GM10248 (cell line): ENCODE measurements around the gene CLASP1.
"Not testable (repeated sequence)": the region's sequence is repeated elsewhere in the genome, so short reads cannot be mapped to it uniquely, and the experiment has no call there.

ENCODE experiments used
- CTCF ChIA-PET: fragments of 300-600 bp; sonication (Branson Sonifier 250); formaldehyde crosslinking; extraction: SDS; loops from one replicate; lab custom pipeline; 2021; ENCODE audit warnings: antibody characterized with exemption; lab: Yijun Ruan, JAX
- POLR2A ChIA-PET: fragments of 350-650 bp; sonication (Branson Sonifier 250); formaldehyde crosslinking; extraction: SDS; loops from one replicate; lab custom pipeline; 2020; ENCODE audit warnings: antibody characterized with exemption; lab: Yijun Ruan, JAX
- DNase-seq: peaks from one replicate; pipeline ENCODE4 v3.0.0; 2012; ENCODE audit errors: extremely low spot score
- CTCF ChIP-seq: IDR thresholded peaks from 2 replicates; pipeline ENCODE4 v1.5.1; 2012; ENCODE audit warnings: mild to moderate bottlenecking, low read depth; ENCODE audit errors: extremely low read depth, missing control alignments, control extremely low read depth

The CLASP1 gene

GRCh38 chr2:121450301-121450700 is 199.0 kb downstream of the CLASP1 start:
- no peak for DNase-seq
- CTCF ChIA-PET: interaction anchor here (1.1 to 1.5 kb wide), 5 partner anchors 9 to 94 kb away, joined by 3 to 6 read pairs (median 3); no protein-coding TSS in a partner anchor
- POLR2A ChIA-PET: no interaction called here
- no peak for TF ChIP-seq CTCF

- no peak for DNase-seq
- ChIA-PET CTCF (interaction anchor here (1.9 kb wide), 1 partner anchor 15 kb away, joined by 9 read pairs; no protein-coding TSS in a partner anchor), POLR2A (no interaction called here)
- no peak for TF ChIP-seq CTCF
These were observed 202.5 kb downstream of the CLASP1 start for GRCh38 chr2:121446647-121447241.

DNA sequence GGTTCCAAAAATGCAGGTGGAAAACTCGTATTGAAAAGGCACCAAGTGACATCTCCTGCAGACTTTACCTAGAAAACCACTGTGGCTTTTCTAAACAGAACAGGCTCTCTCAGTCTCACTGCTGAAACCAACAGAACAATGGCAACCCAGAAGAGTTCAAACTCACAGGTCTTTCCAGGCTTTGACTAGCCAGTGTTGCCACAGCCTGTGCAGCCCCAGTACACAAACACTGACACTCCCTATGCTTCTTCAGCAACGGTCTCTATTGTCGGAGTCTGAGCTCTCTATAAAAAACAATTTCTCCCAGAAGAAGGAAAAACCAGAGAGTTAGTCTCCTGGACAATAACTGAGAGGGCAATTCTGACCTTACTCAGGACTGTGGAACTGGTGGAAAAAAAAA is 206.4 kb downstream of the CLASP1 start:
- DNase-seq: no peak
- TF ChIP-seq CTCF: no peak
- POLR2A ChIA-PET: no interaction called here
- CTCF ChIA-PET: interaction anchor here (0.9 kb wide), 1 partner anchor 17 kb away, joined by 3 read pairs; no protein-coding TSS in a partner anchor

GRCh38 chr2:121438290-121438689 is 211.0 kb downstream of the CLASP1 start:
- CTCF ChIA-PET: interaction anchor here (0.9 to 2.3 kb wide), 2 partner anchors 10 to 12 kb away, joined by 3 to 14 read pairs; no protein-coding TSS in a partner anchor
- DNase-seq, POLR2A ChIA-PET: not testable (repeated sequence)

GRCh38 chr2:121436918-121437317 is 212.3 kb downstream of the CLASP1 start:
- DNase-seq: no peak
- POLR2A ChIA-PET: no interaction called here
- CTCF ChIA-PET: interaction anchor here (2.3 kb wide), 1 partner anchor 10 kb away, joined by 14 read pairs; no protein-coding TSS in a partner anchor
- TF ChIP-seq CTCF: no peak

DNA sequence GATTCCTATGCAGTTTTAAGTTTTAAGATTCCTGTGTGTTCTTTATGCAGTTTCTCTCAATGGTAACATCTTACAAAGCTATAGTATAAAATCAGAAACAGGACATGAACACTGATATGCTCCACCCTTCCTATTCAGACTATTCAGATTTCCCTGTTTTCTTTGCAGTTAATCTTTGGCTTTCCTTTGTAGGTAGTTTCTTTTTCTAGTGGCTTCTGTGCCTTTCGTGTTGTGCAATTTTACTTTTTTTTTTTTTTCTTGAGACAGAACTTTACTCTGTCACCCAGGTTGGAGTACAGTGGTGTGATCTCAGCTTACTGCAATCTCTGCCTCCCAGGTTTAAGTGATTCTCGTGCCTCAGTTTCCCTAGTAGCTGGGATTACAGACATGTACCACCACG is 213.5 kb downstream of the CLASP1 start:
- TF ChIP-seq CTCF: no peak
- CTCF ChIA-PET: interaction anchor here (1.0 to 1.3 kb wide), 2 partner anchors 10 to 13 kb away, joined by 3 to 4 read pairs; no protein-coding TSS in a partner anchor
- no peak for DNase-seq
- POLR2A ChIA-PET: no interaction called here

- no peak for DNase-seq
- ChIA-PET CTCF (interaction anchor here (1.0 to 3.4 kb wide), 6 partner anchors 16 to 62 kb away, joined by 3 to 13 read pairs (median 4); no protein-coding TSS in a partner anchor), POLR2A (no interaction called here)
- no peak for TF ChIP-seq CTCF
These were observed 218.0 kb downstream of the CLASP1 start for GRCh38 chr2:121431214-121431613.
